OCI-LY3 (cell line): Measurements from ENCODE around the gene TP53BP1.

Experiments
- H2AFZ ChIP-seq: fragments of 200-600, 300-600 bp; shearing (Covaris generic); 2 replicates; pipeline ENCODE4 v1.6.0; 2014; ENCODE audit warnings: antibody characterized with exemption, low read depth, low read length
- H3K27ac ChIP-seq: fragments of 200-600, 300-600 bp; sonication (generic); 2 replicates; pipeline ENCODE4 v1.5.1; 2014; ENCODE audit warnings: mild to moderate bottlenecking, low read length, moderate library complexity, mixed read lengths
- H3K27me3 ChIP-seq: fragments of 200-600, 300-600 bp; sonication (generic); 2 replicates; pipeline ENCODE4 v1.6.1; 2014; ENCODE audit warnings: low read depth, low read length, mixed read lengths
- H3K36me3 ChIP-seq: fragments of 200-600, 300-600 bp; sonication (generic); replicated peaks from 2 replicates; pipeline ENCODE3; 2014; ENCODE audit warnings: low read depth, low read length, mixed read lengths
- H3K4me1 ChIP-seq: fragments of 300-600, 200-600 bp; sonication (generic); 2 replicates; pipeline ENCODE4 v1.6.1; 2014; ENCODE audit warnings: low read length, mixed read lengths
- H3K4me2 ChIP-seq: fragments of 200-600, 300-600 bp; sonication (generic); 2 replicates; pipeline ENCODE4 v1.6.1; 2014; ENCODE audit warnings: low read length, mixed read lengths
- H3K4me3 ChIP-seq: fragments of 300-600, 200-600 bp; sonication (generic); 2 replicates; pipeline ENCODE4 v1.5.1; 2014; ENCODE audit warnings: antibody characterized with exemption, mild to moderate bottlenecking, low read length, moderate library complexity
- H3K79me2 ChIP-seq: fragments of 300-600, 200-600 bp; shearing (Covaris generic); 2 replicates; pipeline ENCODE4 v1.6.1; 2014; ENCODE audit warnings: mild to moderate bottlenecking, low read length, mixed read lengths
- H3K9ac ChIP-seq: fragments of 300-600, 200-600 bp; shearing (Covaris generic); 2 replicates; pipeline ENCODE4 v1.6.0; 2014; ENCODE audit warnings: mild to moderate bottlenecking, low read length, moderate library complexity
- H3K9me3 ChIP-seq: fragments of 200-600, 300-600 bp; shearing (Covaris generic); 2 replicates; pipeline ENCODE4 v1.6.1; 2014; ENCODE audit warnings: low read length, mixed read lengths; ENCODE audit not compliant: insufficient read depth
- H4K20me1 ChIP-seq: fragments of 200-600, 300-600 bp; sonication (generic); 2 replicates; pipeline ENCODE4 v1.6.1; 2016; ENCODE audit warnings: low read length, mixed read lengths; ENCODE audit not compliant: insufficient read depth
- CTCF ChIP-seq: fragments of 200-600, 300-600 bp; sonication (generic); IDR thresholded peaks from 2 replicates; pipeline ENCODE4 v1.5.1; 2014; ENCODE audit warnings: antibody characterized with exemption, low read length, low read depth
- EZH2phosphoT487 ChIP-seq: fragments of 200-600 bp; shearing (Covaris generic); IDR thresholded peaks from 2 replicates; pipeline ENCODE4 v1.6.1; 2018; ENCODE audit warnings: antibody characterized with exemption, mixed run types, low read depth

The TP53BP1 gene

GRCh38 chr15:43370310-43370974 is 122.5 kb downstream of the TP53BP1 start:
- Histone ChIP-seq H3K27ac (peak overlapping the region; percentile 62), H3K79me2 (peaks cover 57% of the 10 kb centered on the region), H3K9me3 (no peaks in the 10 kb centered on the region), H4K20me1 (no peaks in the 10 kb centered on the region), H2AFZ (peak overlapping the region; percentile 90; the same call in 1 of the 2 replicates), H3K4me2 (peak overlapping the region; percentile 97), H3K4me3 (peak overlapping the region; percentile 90), H3K9ac (peak overlapping the region; percentile 91), H3K4me1 (peaks cover 18% of the 10 kb centered on the region), H3K36me3 (peaks cover 36% of the 10 kb centered on the region), H3K27me3 (no peaks in the 10 kb centered on the region)
- TF ChIP-seq CTCF: no peak
- TF ChIP-seq EZH2phosphoT487: no peak

- H2AFZ ChIP-seq: no peak overlapping the region
- H3K27me3 ChIP-seq: no peaks in the 10 kb centered on the region
- H3K9me3 ChIP-seq: peaks cover 19% of the 10 kb centered on the region; the same call in 1 of the 2 replicates
- no peaks in the 10 kb centered on the region for H3K79me2 ChIP-seq
- no peaks in the 10 kb centered on the region for H3K4me1 ChIP-seq
- H3K9ac ChIP-seq: no peak overlapping the region
- TF ChIP-seq EZH2phosphoT487 (no peak), CTCF (no peak)
- no peaks in the 10 kb centered on the region for H4K20me1 ChIP-seq
- H3K27ac ChIP-seq: no peak overlapping the region
- H3K4me2 ChIP-seq: no peak overlapping the region
- peaks cover 78% of the 10 kb centered on the region for H3K36me3 ChIP-seq
- H3K4me3 ChIP-seq: no peak overlapping the region
Observed at GRCh38 chr15:43361313-43361903, 131.5 kb downstream of the TP53BP1 start.

- H3K4me3 ChIP-seq: no peak overlapping the region
- no peaks in the 10 kb centered on the region for H3K4me1 ChIP-seq
- H2AFZ ChIP-seq: no peak overlapping the region
- no peaks in the 10 kb centered on the region for H3K27me3 ChIP-seq
- peaks cover 19% of the 10 kb centered on the region; the same call in 1 of the 2 replicates for H3K9me3 ChIP-seq
- no peaks in the 10 kb centered on the region for H3K79me2 ChIP-seq
- no peaks in the 10 kb centered on the region for H4K20me1 ChIP-seq
- no peak overlapping the region for H3K27ac ChIP-seq
- H3K4me2 ChIP-seq: no peak overlapping the region
- TF ChIP-seq EZH2phosphoT487: no peak
- TF ChIP-seq CTCF: no peak
- peaks cover 72% of the 10 kb centered on the region for H3K36me3 ChIP-seq
- no peak overlapping the region for H3K9ac ChIP-seq
Observed at GRCh38 chr15:43360821-43361220, 132.1 kb downstream of the TP53BP1 start.
